Kasumi-1 (cell line): ENCODE data around the gene TINCR.

Source experiments
- DNase-seq, 2 experiments: peaks; one replicate each; lab custom pipeline; 2025; lab: John Stamatoyannopoulos, UW

TINCR gene

DNA sequence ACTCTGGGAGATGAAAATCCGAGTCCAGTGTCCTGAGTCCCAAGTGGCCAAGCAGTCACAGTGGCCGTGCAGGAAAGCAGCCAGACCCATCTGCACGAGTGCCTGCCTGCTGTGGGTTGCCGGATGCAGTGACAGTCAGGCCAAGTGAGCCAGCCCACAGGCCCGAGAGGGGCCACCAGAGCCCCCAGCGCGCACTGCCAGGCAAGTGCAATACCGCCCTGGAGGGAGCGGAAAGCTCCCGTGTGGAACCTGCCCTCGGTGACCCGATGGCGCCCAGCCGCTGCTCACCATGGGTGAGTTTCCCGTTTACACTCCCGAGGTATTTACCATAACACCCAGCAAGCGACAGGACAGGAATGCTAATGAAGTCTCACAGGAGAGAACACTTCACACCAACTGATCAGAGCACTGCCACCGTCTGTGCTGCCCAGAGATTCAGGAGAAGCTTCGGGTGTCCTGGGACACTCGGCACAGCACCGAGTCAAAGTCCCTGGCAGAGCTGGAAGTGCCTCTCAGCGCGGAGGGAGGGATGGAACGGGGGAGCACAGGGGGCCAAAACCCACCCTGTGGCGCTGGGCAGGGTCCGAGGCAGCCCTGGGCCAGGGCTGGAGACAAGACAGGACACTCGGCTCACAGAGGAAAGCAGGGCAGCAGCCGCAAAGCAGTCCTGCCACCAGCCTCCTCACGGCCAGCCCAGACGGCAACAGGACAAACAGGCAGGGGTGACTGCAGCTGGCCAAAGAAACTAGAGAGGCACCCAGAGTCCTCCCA, 21.3 kb upstream of the TINCR start:
- no peak for DNase-seq

DNA sequence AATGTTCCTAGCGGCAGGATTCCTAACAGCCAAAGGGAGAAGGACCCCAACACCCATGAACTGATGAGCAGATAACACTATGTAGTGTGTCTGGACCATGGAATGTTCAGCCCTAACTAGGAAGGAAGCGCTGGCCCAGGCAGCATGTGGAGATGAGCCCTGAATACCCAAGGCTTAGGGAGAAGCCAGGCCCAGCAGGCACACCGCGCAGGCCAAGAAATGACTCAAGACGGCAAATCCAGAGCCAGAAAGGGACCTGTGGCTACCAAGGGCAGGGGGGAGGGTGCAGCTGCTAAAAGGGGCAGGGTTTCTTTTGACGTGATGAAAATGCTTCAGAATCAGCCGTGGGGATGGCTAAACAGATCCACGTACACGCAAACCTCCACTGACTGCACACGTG, 20.7 kb upstream of the TINCR start:
- no peak for DNase-seq

DNA sequence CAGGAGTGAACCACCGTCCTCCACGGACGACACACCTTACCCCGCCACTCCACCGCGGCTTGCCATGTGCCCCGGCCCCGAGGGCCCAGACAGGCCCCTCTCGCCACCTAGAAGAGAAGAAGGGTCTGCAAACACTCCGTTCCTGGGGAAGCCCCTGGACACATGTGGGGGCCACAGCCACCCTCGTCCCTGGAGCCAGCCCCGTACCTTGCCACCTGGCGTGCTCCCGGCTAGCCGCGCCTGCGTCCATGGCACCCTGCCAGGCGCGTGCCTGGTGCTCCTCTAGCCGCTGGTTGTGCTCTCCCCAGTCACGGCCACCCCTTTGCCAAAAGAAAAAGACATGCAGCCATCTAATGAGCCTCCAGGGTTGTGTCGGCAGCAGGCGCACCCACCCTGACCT, 19.9 kb upstream of the TINCR start:
- no peak for DNase-seq

DNA sequence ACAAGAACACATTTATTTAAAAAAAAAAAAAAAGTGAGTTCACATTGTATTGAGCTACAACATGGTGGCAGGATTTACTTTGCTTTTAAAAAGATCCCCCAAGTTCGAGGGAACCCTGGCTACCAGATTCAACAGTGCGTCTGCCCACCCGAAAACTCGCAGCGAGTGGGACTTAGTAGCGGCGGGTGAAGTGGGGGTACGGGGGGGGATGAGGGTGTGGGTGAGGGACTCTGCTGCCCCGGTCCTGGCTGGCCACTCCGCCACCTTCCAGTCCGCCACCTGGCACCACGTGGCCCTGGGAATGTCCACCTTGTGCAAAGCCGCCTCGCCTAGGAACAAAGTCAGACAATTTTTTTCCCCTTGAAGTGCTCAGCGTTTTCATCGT, 19.3 kb upstream of the TINCR start:
- no peak for DNase-seq

- no peak for DNase-seq
Measured at GRCh38 chr19:5586300-5587070, 18.7 kb upstream of the TINCR start.

- DNase-seq: no peak
Measured at GRCh38 chr19:5585461-5586299, 17.9 kb upstream of the TINCR start.

GRCh38 chr19:5580161-5580571, 12.4 kb upstream of the TINCR start:
- no peak for DNase-seq

GRCh38 chr19:5579697-5580096, 11.9 kb upstream of the TINCR start:
- DNase-seq: no peak

DNA sequence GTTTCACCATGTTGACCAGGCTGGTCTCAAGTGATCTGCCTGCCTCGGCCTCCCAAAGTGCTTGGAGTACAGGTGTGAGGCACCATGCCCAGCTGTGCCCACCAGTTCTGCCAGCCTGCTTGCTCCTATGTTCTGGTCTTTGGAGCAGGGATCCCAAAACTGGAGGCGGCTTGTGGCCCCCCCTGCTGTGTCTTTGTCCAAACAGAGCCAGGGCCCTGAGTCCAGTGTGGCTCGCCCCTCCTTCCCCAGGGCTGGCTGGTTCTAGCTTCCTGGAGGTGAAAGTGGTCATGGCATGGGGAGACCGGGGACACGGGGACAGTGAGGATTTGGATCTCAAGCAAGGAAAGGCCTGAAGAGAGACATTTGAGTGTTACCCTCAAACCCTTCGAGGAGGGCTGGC, 11.5 kb upstream of the TINCR start:
- no peak for DNase-seq

DNA sequence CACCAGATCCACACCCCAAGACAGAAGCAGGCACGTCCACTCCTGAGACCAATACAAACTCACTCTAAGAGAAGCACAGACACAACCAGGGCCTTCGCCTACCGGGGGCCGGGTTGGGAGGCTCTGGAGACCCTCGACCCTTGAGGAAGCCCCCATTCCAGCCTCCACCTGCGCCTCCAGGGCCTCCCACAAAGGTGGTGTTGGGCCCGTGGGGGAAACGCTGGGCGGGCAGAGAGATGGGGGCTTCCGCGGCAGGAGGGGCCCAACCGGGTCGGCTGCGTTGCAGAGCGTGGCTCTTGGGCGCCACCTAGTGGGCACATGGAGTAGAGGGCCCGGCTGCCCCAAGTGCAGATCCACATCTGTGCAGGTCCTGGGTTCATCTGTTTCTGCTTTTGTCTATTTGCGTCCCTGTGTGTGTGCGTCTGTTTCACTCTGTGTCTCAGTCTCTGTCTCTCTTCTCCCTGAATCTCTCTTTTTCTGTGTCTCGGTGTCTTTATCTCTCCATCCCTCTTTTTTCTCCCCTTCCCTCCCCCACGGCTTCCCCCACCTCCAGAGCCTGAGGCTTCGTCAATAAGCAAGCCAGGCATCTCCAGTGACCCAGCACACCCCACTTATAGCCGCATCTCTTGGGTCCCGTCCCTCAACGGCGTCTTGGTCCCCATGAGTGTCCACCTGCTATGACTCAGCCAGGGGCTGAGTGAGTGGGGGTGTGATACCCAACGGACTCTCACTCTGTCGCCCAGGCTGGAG, 10.5 kb upstream of the TINCR start:
- DNase-seq: peak; percentile 73 to 81

DNA sequence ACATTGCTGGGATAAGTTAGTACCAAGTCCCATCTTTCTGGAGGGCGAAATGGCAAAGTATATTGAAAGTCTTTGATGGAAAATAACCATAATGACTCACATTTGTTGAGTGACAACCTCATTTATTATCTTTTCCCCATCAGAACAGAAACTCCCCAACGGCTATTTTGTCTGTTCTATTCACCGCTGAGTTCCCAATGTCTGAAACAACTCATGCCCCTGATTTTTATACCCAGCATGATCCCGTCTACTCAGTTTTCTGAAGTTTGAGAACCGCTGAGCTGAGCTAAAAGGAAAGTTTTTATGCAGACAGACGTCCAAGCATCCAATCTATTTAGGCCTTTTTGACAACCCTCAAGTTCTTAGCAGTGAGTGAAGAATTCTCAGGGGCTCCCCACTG, 7.8 kb upstream of the TINCR start:
- no peak for DNase-seq

- no peak for DNase-seq
Measured at GRCh38 chr19:5572556-5573286, 5.0 kb upstream of the TINCR start.

DNA sequence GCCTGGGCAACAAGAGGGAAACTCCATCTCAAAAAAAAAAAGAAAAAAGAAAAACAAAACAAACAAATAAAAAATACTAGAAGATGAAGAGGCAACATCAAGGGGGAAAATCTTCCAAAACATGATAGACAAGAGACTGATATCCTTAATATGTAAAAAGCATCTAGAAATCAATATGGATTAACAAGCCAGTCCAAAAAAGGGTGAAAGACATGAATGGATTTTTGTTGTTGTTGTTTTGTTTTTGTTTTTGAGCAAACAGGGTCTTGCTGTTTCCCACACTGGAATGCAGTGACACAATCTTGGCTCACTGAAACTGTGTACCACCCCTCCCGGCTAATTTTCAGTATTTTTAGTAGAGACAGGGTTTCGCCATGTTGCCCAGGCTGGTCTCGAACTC, 4.0 kb upstream of the TINCR start:
- DNase-seq: no peak

GRCh38 chr19:5567970-5568407, 236 bp upstream of the TINCR start:
- DNase-seq: no peak

DNA sequence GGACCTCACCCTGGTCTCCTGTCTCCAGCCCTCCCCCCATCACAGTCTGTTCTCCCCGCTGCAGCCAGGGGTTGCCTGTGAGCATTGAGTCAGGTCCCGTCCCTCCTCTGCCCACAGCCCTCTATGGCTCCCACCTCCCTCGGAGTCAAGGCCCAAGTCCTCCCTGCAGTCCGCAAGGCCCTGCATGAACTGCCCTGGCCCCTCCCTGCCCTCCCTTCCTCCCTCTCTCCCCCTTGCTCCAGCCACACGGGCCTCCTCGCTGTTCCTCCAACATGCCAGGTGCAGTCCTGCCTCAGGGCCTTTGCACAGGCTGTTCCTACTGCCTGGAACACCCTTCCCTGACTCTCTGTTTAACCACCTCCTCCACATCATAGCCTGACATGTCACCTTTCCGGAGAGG, 2.8 kb downstream of the TINCR start:
- DNase-seq: no peak

- no peak for DNase-seq
Measured at GRCh38 chr19:5563935-5564612, 3.7 kb downstream of the TINCR start.

GRCh38 chr19:5563008-5563431, 4.7 kb downstream of the TINCR start:
- no peak for DNase-seq

- DNase-seq: no peak
Measured at GRCh38 chr19:5562280-5562679, 5.5 kb downstream of the TINCR start.

DNA sequence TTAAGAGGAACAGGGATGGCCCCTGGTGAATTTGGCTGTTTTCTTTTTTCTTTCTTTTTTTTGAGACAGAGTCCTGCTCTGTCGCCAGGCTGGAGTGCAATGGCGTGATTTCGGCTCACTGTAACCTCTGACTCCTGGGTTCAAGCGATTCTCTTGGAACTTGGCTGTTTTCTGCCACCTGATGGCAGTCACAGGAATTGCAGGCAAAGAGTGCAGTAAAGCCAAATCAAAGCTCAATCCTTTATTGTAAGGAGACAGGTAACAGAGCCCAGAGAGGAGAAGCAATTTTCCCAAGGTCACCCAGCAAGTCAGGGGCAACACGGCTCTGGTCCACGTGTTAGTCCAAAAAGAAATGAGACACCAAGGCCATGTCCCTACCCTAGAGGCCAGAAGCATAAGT, 6.2 kb downstream of the TINCR start:
- DNase-seq: no peak

- DNase-seq: no peak
Measured at GRCh38 chr19:5560156-5560555, 7.6 kb downstream of the TINCR start.

DNA sequence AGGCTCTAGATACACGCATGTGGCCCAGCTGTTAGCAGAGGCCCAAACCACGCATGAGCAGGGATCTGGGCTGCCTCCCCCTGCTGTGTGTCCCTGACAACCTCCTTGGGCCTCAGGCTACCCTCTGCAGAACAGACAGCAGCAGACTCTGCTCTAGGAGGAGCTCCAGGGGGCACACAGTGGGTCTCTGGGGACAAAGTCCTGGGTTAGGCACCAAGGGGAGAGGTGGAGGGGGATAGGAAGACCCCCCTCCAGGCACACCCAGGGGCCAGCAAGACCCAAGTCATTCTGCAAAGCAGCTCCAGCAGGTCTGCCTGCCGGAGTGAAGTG, 8.0 kb downstream of the TINCR start:
- no peak for DNase-seq
